AG08396 (cell line): ENCODE measurements around the gene PPOX.

Source experiments
- DNase-seq: peaks from one replicate; pipeline ENCODE4 v3.0.0; 2012; ENCODE audit warnings: low spot score, mixed read lengths

The PPOX gene

GRCh38 chr1:161153682-161154337 is 12.4 kb upstream of the PPOX start, which contains the start of gene UFC1:
TSS of gene UFC1 (plus strand) at chr1:161153978. CDS start at chr1:161153998, 20 bp downstream.
- DNase-seq, result peak; percentile 84

- no peak for DNase-seq
Observed at GRCh38 chr1:161157867-161158266, 8.4 kb upstream of the PPOX start.

- DNase-seq, result no peak
Observed at GRCh38 chr1:161158316-161159010, 7.8 kb upstream of the PPOX start.

GRCh38 chr1:161159087-161159912 is 6.9 kb upstream of the PPOX start, which contains the start of gene USP21:
TSS of gene USP21 (plus strand) at chr1:161159500. CDS start at chr1:161160641, 1,141 bp downstream.
- DNase-seq, result peak; percentile 98

GRCh38 chr1:161159913-161160243 is 6.3 kb upstream of the PPOX start:
- DNase-seq, result no peak

GRCh38 chr1:161160671-161161145 is 5.5 kb upstream of the PPOX start:
- no peak for DNase-seq

- DNase-seq, result no peak
Observed at GRCh38 chr1:161161652-161162051, 4.6 kb upstream of the PPOX start.

- no peak for DNase-seq
Observed at GRCh38 chr1:161162052-161162451, 4.2 kb upstream of the PPOX start.

- no peak for DNase-seq
Observed at GRCh38 chr1:161162806-161163205, 3.4 kb upstream of the PPOX start.

GRCh38 chr1:161163793-161164192 is 2.4 kb upstream of the PPOX start:
- no peak for DNase-seq

GRCh38 chr1:161164901-161165610 is 1.2 kb upstream of the PPOX start:
- no peak for DNase-seq

- DNase-seq, result no peak
Observed at GRCh38 chr1:161166669-161167548, 683 bp downstream of the PPOX start.

GRCh38 chr1:161168906-161169305 is 2.7 kb downstream of the PPOX start:
- DNase-seq, result no peak

- no peak for DNase-seq
Observed at GRCh38 chr1:161171191-161171590, 5.0 kb downstream of the PPOX start.

- no peak for DNase-seq
Observed at GRCh38 chr1:161171696-161172095, 5.5 kb downstream of the PPOX start.

GRCh38 chr1:161172349-161172748 is 6.1 kb downstream of the PPOX start:
- DNase-seq, result no peak

GRCh38 chr1:161172776-161173376 is 6.7 kb downstream of the PPOX start:
- peak; percentile 90 for DNase-seq

GRCh38 chr1:161173711-161174110 is 7.5 kb downstream of the PPOX start:
- DNase-seq, result no peak

- no peak for DNase-seq
Observed at GRCh38 chr1:161174911-161175310, 8.7 kb downstream of the PPOX start.

- DNase-seq, result no peak
Observed at GRCh38 chr1:161175771-161176453, 9.7 kb downstream of the PPOX start.
